ENCODE results near the gene KLK10.

DNA sequence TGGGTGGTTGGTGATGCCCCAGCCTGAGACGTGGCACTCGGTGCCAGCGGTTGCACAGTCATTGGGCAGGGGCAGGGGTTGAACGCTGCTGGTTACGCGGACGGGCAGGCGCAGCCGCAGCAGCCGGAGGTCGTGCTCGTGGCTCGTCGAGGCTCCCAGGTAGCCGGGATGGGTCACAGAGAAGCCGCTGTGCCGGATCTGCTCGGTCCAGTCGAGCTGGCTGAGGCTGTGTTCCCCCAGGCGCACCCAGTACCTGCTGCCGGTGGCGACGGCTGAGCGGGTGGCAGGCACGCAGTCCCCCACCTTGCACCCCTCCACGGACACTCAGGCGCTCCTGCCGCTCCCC, 12.3 kb upstream of the KLK10 start:
- TF ChIP-seq EZH2 (IDR thresholded peaks at IDR 0.05; ENCODE audit: low read length) (no peak), CTCF (optimal IDR thresholded peaks at IDR 0.05 in 1 of 3, IDR thresholded peaks at IDR 0.05 in 1 of 3, conservative IDR thresholded peaks at IDR 0.05 in 1 of 3; ENCODE audit: extremely low read depth in 1 of 3, insufficient read depth in 2 of 3, low read length in 3 of 3) (no peak)
